GM04504 (cell line): ENCODE measurements around the gene MAMDC4.
A peak's percentile ranks its signal among the peaks of the same experiment; 100 is the strongest.

Experiments used
- DNase-seq: peaks from one replicate; pipeline ENCODE4 v3.0.0-alpha.2; 2012; ENCODE audit warnings: low read depth

The MAMDC4 gene

DNA sequence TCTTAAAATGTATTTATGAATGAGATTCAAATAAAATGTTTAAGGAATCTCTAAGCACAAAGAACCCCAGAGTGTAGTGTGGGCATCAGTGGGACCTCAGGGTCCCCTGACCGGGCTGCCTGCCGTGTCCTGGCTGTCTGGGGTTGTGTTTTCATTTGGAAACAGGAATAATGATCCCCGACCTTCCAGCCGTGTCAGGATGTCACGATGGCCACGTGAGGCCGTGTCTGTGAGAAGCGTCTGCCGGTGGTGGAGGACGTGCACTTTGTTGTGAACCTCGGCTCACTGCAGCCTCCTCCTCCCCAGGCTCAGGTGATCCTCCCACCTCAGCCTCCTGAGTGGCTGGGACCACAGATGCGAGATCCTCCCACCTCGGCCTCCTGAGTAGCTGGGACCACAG lies 38.5 kb downstream of the MAMDC4 start:
- DNase-seq, result no peak

DNA sequence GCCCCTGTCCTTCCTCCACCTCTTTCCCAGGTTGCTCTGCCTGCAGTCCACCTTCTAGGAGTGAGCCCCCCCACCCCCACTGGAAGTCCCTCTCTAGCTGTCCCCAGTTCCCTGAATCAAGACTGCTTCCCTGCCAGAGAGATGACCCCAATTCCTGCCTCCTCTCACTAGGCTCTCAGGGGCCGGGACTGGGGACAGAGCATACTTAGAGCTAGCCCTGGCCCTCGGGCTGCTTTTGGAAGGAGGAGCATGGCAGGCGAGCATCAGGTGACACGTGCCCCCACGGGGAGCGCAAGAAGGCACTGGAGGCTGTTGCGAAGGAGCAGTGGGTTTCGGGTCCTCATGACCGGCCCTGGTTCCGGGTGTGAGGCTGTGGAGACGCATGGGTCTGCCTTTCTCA lies 43.9 kb downstream of the MAMDC4 start:
- no peak for DNase-seq

DNA sequence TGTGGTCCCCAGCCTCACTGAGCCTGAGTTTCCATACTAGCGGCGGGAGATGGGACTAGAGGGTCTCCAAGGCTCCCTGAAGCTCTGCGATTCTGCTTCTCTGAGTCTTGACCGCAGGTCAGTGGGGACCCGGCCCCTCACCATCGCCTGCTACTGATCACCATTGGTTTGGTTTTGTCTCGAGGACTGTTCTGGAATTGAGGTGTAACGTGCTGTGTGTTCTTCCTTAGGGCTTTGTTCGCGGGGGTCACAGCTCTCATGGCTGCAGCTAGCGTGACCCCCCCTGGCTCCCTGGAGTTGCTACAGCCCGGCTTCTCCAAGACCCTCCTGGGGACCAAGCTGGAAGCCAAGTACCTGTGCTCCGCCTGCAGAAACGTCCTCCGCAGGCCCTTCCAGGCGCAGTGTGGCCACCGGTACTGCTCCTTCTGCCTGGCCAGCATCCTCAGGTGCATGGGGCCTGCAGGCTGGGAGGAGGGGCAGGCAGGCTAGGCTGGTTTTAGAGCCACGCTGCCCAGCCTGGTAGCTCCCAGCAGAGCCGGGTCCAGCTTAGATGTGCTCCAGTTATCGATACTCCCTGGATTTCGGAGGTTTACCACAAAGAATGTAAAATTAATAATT lies 46.4 kb downstream of the MAMDC4 start:
- DNase-seq, result no peak

GRCh38 chr9:136899196-136899595 lies 47.0 kb downstream of the MAMDC4 start:
- no peak for DNase-seq

DNA sequence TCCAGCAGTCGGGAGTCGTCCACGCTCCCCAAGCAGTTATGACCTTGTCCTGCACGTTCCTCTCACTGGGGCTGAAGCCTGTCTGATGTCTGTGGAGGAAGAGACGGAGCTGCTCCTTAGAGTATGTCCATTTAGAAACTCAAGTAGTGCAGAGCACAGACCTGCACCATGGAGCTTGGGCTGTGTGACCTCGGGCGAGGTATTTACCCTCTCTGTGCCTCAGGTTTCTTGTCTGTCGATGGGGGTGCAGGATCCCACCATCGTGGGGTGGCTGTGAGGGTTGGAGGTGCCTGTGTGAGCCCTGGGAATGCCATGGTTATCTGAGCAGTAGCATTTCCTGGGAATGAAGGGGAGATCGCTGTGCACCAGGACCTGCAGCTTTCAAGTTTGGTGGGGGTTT lies 48.4 kb downstream of the MAMDC4 start:
- DNase-seq, result no peak

GRCh38 chr9:136900988-136901515 lies 48.9 kb downstream of the MAMDC4 start:
- DNase-seq, result no peak

- DNase-seq, result no peak
Measured at GRCh38 chr9:136901516-136902258, 49.5 kb downstream of the MAMDC4 start.

- peak; percentile 28 for DNase-seq
Measured at GRCh38 chr9:136902259-136902821, 50.2 kb downstream of the MAMDC4 start.

DNA sequence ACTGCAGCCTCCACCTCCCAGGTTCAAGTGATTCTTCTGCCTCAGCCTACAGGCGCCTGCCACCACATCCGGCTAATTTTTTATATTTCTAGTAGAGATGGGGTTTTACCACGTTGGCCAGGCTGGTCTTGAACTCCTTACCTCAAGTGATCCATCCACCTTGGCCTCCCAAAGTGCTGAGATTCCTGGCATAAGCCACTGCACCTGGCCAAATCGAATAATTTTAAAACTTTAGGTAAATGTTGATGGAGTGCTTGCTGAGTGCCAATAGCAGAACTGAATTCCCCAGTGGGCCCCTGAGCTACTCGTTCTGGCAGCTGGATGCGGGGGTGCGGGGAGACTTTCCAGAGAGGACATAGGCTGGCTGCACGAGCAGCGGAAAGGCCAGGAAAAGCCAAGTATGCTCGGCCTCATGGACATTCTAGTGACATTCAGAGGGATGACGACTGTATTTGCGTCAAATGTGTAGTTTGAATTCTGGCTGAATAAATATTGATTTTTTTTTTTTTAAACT lies 51.0 kb downstream of the MAMDC4 start:
- no peak for DNase-seq

DNA sequence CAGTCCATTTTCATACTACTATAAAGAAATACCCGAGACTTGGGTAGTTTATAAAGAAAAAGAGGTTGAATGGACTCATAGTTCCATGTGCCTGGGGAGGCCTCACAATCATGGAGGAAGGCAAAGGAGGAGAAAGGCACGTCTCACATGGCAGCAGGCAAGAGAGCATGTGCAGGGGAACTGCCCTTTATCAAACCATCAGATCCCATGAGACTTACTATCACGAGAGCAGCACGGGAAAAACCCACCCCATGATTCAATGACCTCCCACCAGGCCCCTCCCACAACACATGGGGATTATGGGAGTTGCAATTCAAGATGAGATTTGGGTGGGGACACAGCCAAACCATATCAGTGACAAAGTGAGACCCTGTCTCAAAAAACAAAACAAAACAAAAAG lies 54.1 kb downstream of the MAMDC4 start:
- no peak for DNase-seq

DNA sequence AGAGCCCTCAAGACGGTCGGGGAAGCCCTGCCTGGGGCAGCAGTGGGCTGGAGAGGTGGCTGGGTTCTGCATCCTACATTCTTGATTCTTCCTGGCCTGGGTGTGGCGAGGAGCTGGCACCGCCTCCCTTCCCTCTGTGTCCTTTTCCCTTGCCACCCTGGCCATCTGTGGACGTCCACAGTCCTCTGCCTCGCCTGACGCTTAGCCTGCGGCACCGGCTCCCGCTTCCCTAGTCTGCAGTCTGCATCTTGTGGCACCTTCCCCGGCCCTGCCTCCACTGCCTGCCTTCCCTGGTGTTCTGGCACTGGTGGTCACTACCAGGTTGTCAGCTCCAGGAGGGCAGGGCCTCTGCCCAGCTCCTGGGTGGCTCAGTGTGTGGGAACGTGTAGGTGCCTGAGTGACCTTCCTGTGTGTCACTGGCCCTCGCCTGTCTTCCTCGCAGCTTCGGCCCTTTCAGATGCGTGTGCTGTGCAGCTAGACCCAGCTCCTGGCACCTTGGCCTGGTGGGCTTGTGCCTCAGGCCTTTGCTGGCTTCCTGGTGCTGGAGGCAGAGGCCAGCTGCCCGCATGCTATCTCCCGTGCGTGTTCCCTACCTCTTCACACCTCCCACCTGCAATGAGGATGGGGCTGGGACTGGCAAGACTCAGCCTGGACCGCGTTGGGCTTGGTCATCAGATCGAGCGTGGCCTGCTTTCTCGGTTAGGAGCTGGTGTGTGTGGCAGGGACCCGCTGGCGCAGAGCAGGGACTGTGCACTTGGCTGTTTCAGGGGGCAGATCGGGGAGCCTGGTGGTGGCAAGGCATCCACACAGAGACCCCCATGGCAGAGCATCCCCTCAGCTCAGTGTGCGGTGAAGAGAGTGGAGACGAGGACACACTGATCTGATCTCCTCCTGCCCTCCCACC lies 55.1 kb downstream of the MAMDC4 start:
- DNase-seq, result no peak
